Vagina (tissue), 2 donors: Measurements from ENCODE around the gene NME4.

Experiments used
- CTCF ChIP-seq, 3 experiments: fragments of 450-650 bp in 2 of 3; fragments of 200-600 bp in 1 of 3; sonication (generic) in 1 of 3; IDR thresholded peaks; one replicate each; pipeline ENCODE4 v1.5.1; 2017 to 2019; ENCODE audit warnings: antibody characterized with exemption in 3 of 3, mild to moderate bottlenecking in 2 of 3, moderate library complexity in 2 of 3
- POLR2A ChIP-seq, 2 donors: fragments of 450-650 bp; IDR thresholded peaks; one replicate each; pipeline ENCODE4 v1.6.1; 2017; ENCODE audit warnings: antibody characterized with exemption in 2 of 2, mild to moderate bottlenecking in 2 of 2, moderate library complexity in 2 of 2
- POLR2AphosphoS5 ChIP-seq, 2 donors: sonication (generic); formaldehyde crosslinking; IDR thresholded peaks; one replicate each; pipeline ENCODE4 v1.9.0; 2017; ENCODE audit warnings: antibody characterized with exemption in 2 of 2, mild to moderate bottlenecking in 2 of 2, low read depth in 1 of 2; ENCODE audit not compliant: insufficient read depth in 1 of 2

- TF ChIP-seq CTCF (IDR thresholded peaks at IDR 0.05) (no peak), POLR2A (IDR thresholded peaks at IDR 0.05) (no peak), POLR2AphosphoS5 (IDR thresholded peaks at IDR 0.05; ENCODE audit: insufficient read depth in 1 of 2, low read depth in 1 of 2) (no peak)
Observed at GRCh38 chr16:386641-387156, 10.3 kb upstream of the NME4 start.
